IPS-11a (cell line): ENCODE data around the gene MILR1.
"Not testable (repeated sequence)": the region's sequence is repeated elsewhere in the genome, so short reads cannot be mapped to it uniquely, and the experiment has no call there.

Source experiments
- H3K4me3 ChIP-seq: one replicate; pipeline ENCODE4 v1.5.1; 2013; ENCODE audit warnings: low read depth, low read length, control low read depth

The MILR1 gene, protein sequence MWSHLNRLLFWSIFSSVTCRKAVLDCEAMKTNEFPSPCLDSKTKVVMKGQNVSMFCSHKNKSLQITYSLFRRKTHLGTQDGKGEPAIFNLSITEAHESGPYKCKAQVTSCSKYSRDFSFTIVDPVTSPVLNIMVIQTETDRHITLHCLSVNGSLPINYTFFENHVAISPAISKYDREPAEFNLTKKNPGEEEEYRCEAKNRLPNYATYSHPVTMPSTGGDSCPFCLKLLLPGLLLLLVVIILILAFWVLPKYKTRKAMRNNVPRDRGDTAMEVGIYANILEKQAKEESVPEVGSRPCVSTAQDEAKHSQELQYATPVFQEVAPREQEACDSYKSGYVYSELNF

DNA sequence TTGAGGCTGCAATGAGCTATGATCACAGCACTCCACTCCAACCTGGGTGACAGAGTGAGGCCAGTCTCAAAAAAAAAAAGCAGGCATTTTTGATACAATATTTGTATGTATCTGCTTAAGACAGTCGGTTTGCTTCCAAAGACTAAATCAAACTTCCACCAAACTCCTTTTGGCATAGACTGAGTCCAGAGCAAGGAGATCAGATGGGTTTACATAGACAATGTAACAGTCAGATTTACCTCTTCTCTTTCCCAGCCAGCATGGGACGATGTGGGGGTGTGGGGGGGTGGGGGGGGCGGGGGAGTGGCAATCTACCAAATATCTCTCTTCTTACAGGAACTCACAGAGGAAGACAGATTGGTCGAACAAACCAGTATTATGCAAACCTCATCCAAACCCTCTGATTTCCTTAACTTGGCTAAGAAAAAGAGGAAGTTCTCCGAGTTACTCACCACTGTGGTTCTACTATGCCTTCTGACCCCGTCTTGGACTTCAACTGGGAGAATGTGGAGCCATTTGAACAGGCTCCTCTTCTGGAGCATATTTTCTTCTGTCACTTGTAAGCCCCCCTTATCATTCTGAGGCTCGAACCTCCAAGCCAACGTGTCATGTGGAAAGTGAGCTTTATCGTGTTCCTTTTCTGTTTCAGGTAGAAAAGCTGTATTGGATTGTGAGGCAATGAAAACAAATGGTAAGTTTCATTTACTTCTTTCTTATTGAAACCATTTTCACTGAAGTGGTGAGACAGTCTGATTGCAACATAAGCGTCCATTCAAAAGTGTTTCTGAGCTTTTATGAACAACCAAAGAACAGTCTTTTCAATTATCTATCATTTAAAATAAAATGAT lies at the start of gene MILR1:
MILR1 (plus strand) TSS at position 451 of the 848 bp plus-strand sequence; CDS start at position 505, 54 bp downstream.
- no peak within 1 kb of the TSS for H3K4me3 ChIP-seq

DNA sequence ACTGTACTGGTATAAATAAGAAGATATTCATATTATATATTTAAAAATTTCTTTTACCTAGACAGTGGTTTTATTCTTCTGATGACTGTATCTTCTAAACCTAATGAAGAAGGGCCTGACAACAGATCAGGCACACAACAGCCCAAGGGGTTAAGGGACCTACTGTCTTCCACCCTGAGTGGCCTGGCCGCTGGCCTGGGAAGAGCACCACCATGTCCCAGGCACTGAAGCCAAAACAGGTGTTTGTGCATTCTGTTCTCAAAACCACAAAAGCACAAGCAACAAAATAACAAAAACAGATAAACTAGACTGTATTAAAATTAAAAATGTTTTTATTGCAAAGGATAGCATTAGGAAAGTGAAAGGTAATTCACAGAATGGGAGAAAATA lies 49.2 kb upstream of the MILR1 start:
- H3K4me3 ChIP-seq, result no peak overlapping the region

DNA sequence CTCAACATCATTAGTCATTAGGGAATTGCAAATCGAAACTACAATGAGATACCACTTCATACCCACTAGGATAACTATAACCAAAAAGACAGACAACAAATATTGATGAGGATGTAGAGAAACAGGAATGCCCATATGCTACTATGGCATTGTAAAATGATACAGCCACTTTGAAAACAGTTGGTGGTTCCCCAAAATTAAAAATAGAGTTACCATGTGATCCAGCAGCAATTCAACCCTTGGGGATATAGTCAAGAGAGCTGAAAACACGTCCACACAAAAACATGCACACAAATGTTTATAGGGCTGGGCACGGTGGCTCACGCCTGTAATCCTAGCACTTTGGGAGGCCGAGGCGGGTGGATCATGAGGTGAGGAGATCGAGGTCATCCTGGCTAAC lies 48.3 kb upstream of the MILR1 start:
- H3K4me3 ChIP-seq, result no peak overlapping the region

DNA sequence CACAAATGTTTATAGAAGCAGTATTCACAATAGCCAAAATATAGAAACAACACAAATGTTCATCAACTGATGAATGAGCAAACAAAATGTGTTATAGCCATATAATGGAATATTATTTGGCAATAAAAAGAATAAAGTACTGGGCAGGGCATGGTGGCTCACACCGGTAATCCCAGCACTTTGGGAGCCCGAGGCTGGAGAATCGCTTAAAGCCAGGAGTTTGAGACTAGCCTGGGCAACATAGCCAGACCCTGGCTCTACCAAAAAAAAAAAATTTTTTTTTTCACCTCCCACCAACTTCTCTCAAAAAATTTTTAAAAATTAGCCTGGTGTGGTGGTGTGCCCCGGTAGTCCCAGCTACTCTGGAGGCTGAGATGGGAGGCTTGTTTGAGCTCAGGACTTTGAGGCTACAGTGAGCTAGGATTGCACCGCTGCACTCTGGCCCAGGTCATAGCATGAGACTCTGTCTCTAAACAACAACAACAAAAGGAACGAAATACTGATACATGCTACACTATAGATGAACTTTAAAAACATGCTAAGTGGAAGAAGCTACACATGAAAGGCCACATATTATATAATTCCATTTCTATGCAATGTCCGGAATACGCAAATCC lies 47.6 kb upstream of the MILR1 start:
- no peak overlapping the region for H3K4me3 ChIP-seq

DNA sequence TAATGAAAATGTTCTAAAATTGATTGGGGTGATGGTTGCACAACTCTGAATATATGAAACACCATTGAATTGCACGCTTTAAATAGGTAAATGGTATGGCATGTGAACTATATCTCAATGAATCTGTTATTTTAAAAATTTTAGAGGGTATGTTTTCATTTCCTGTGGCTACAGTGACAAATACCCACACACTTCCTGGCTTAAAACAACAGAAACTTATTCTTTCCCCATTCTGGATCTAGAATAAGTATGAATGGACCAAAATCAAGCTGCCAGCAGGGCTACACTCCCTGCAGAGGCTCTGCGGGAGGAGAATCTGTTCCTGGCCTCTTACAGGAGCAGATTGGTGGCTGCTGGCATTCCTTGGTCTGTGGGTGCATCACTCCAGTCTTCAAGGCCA lies 47.0 kb upstream of the MILR1 start:
- no peak overlapping the region for H3K4me3 ChIP-seq

DNA sequence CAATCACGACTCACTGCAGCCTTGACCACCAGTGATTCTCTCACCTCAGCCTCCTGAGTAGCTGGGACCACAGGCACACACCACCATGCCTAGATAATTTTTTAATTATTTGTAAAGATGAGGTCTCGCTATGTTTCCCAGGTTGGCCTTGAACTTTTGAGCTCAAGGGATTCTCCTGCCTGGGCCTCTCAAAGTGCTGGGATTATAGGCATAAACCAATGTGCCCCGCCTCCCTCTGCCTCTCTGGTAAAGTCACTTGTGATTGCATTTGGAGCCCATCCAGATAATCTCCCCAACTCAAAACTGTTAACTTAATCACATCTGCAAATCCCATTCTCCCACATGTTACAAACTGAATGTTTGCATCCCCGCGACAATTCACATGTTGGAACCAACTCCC lies 46.4 kb upstream of the MILR1 start:
- H3K4me3 ChIP-seq, result no peak overlapping the region

DNA sequence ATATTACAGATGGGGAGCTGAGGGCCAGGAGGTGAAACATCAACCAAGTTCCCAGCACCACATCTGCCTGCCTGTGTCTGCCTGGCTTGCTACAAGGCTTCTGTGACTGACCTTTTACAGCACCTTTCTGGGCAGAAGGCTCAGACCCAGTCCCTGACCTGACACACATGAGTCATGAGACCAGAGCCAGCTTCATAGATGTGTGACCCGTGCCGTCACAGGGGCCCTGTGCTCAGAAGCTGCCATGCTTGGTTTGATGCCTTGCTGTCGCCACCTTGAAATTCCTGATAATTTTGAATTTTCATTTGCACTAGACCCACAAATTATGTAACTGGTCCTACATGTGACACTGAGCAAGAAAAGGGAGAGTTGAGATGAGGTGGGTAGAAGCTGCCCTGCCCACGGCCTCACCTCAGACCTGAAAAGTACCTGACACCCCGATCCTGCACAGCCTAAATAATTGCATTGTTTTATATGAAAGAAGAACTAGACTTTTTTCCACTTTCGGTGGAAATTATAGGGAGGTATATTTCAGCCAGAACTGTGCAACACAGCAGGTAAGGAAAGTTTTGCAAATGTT lies 44.9 kb upstream of the MILR1 start:
- no peak overlapping the region for H3K4me3 ChIP-seq

DNA sequence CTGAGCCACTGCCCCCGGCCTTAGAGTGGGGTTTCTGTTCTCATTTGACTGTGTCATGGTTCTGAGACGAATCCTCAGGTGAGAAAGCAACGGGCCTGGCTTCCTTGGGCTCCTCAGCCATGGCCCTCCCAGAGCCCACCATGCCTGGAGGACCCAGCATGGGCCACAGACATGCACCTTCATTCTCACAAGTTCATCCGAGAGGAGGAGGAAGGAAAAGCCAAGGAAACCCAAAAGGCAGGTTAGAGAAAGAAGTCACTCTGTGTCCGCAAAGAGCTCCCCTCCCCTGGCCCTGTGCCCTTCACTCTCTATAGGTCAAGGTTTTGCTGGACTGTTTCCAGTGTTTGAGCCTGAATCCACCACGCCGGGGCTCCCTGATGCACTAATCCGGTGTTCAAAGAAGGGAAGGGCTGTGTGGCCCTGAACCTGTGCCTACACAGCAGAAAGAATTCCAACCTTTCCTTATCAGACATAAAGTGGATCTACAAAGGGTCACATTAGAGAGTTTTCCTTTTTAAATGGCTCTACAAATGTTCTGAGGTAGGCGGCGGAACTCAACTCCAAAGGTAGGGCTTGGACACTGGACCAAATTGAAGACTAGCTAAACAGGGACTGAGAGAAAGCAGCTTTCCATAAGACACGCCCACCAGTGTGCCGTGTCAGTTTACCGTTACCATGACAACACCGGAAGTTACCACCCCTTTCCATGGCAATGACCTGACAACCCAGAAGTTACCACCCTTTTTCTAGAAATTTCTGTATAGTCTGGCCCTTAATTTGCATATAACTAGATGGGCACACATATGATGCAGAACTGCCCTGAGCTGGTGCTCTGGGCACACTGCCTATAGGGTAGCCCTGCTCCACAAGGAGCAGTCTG lies 42.4 kb upstream of the MILR1 start:
- H3K4me3 ChIP-seq, result no peak overlapping the region

DNA sequence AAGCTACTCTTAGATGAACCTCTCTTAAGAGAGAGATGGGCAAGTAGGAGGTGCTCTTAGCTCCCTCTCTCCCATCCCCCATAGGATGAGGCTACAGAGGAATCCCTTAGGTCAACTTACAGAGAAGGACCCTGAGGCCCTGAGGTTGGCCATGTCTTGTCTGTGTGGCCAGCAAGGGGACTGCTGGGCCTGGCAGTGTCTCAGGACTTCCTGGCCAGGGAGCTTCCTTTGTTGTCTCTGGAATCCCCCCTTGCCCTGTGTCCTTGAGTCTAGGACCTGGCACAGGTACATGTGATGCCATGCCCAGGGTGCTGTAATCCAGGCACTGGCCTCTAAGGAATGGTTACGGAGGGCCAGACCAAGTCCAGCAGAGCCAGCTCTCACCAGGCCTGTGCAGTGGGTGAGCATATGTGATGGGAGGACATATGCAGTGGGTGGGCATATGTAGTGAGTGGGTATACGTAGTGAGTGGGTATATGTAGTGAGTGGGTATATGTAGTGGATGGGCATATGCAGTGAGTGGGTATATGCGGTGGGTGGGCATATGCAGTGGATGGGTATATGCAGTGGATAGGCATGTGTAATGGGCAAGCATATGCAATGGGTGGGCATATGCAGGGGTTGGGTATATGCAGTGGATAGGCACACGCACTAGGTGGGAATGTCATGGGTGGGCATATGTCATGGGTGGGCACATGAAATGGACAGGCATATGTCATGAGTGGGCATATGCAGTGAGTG lies 38.0 kb upstream of the MILR1 start:
- no peak overlapping the region for H3K4me3 ChIP-seq

DNA sequence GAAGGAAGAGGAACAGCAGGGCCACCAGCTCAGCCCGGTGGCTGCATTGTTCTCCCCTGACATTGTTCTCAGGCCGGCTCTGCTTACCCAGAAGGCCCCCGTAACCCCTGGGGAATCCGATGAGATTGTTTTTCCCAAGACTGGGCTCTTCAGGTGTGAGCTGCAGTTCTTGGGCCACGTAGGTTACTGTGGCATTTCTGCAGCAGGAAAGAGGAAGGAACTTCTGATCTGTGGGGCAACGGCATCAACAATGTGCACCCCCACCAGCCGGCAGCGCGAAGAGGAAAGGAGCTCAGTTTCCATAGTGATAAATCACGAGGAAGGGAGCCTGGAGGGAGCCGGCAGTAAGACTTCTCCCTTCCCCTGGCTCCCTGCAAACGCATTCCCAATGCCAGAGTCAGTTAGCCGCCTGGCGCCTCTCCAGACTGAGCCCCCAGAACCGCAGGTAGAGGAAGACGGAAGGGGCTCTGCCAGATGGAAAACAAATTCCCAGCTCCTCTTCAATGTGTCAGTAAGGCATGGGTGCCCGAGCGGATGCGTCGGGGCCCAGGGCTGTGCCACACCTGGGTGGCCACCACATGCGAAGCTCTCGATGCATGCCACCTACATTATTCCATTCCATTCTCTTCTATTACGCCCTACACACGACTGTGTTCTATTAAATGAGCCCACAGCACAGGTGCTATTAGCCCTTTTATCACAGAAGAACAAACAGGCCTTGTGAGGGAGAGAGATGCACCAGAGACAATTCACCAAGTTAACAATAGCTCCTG lies 36.7 kb upstream of the MILR1 start:
- no peak overlapping the region for H3K4me3 ChIP-seq

DNA sequence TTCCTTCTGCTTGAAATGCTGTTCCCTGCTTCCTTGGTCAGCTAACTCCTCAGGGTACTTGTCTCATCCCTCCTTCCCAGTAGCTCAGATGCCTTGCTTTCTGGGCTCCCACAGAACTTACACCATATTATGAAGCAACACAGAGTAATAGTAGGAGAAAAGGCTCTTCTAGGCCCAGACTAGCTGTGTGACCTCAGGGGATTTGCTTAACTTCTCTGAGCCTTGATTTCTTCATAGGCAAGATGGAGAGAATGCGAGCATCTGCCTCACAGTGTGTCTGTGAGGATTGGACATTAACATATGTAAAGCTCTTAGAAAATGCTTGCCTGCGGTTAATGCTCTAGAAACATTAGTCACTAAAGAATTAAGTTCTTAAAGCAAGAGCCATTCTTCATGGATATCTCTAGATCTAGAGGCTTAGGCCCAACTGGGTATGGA lies 36.0 kb upstream of the MILR1 start:
- H3K4me3 ChIP-seq, result no peak overlapping the region

DNA sequence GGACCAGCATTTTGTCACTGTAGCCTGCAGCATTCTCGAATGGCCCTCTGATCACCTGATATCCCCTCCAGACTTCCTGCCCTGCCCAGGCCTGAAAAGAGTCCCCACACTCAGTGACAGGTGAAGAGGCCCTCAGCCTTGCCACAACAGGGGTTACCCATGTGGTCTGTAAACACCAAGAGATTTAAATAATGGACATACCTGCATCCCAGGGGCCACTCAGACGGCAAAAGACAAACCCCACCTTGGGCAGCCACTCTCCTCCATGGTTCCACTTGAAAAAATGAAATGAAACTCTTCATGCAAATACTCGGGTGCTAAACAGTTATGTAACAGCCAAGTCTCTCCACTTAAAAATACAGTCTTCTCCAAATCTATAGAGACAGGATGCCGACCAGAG lies 35.4 kb upstream of the MILR1 start:
- H3K4me3 ChIP-seq, result no peak overlapping the region

DNA sequence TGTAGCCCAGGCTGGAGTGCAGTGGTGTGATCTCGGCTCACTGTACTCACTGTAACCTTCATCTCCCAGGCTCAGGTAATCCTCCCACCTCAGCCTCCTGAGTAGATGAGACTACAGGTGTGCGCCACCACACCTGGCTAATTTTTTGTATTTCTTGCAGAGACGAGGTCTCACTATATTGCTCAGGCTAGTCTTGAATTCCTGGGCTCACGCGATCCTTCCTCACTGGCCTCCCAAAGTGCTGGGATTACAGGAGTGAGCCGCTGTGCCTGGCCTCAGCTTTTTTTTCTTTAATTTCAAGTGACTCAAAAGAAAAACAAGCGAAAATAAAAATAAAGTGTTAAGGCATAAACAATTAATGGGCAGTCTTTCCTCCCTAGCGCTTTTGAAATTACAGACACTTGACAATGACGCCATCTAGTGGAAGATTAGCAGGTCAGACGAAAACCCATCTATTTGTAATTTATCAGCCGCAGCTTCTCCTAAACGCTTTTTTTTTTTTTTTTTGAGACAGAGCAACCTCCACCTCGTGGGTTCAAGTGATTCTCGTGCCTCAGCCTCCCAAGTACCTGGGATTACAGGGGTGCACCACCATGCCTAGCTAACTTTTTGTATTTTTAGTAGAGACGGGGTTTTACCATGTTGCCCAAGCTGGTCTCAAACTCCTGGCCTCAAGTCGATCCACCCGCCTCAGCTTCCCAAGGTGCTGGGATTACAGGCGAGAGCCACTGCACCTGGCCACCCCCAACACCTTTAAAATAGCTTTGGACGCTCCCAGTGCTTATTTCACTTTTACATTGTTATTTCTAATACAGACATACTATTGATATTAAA lies 30.2 kb upstream of the MILR1 start:
- H3K4me3 ChIP-seq, result no peak overlapping the region

DNA sequence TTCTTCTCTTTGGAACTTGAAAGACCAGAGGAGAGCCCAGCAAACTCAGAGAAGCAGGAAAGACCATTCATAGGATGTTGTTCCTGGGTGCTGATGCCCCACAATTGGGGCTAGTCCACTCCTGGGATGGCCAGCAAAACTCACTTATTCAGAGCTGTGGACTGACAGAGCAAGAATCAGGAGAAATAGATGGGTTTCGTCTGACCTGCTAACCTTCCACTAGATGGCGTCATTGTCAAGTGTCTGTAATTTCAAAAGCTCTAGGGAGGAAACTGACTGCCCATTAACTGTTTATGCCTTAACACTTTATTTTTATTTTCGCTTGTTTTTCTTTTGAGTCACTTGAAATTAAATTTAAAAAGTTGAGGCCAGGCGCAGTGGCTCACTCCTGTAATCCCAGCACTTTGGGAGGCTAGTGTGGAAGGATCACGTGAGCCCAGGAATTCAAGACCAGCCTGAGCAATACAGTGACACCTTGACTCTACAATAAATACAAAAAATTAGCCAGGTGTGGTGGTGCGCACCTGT lies 28.7 kb upstream of the MILR1 start:
- no peak overlapping the region for H3K4me3 ChIP-seq

DNA sequence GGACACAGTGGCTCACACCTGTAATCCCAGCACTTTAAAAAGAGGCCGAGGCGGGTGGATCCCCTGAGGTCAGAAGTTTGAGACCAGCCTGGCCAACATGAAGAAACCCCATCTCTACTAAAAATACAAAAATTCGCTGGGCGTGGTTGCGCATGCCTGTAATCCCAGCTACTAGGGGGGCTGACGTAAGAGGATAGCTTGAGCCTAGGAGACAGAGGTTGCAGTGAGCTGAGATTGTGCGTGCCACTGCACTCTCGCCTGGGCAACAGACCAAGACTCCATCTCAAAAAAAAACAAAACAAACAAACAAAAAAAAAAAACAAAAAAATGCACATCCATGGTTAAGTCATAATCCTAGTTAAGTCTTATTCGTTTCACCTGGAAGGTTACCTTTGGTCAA lies 26.8 kb upstream of the MILR1 start:
- H3K4me3 ChIP-seq, result not testable (repeated sequence)

DNA sequence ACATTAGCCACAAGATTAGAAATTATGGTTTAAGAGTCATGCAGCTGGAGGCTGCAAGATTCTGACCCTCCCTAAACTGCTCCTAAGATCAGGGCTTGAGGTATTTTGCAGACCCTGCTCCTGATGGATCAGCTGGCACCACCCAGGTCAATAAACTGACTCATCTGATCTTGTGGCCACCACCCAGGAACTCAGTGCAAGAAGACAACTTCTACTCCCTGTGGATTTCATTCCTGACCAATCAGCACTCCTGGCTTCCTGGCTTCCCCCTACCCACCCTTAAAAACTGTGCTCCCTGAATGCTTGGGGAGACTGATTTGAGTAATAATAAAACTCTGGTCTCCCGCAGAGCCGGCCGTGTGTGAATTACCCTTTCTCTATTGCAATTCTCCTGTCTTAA lies 25.0 kb upstream of the MILR1 start:
- H3K4me3 ChIP-seq, result no peak overlapping the region

DNA sequence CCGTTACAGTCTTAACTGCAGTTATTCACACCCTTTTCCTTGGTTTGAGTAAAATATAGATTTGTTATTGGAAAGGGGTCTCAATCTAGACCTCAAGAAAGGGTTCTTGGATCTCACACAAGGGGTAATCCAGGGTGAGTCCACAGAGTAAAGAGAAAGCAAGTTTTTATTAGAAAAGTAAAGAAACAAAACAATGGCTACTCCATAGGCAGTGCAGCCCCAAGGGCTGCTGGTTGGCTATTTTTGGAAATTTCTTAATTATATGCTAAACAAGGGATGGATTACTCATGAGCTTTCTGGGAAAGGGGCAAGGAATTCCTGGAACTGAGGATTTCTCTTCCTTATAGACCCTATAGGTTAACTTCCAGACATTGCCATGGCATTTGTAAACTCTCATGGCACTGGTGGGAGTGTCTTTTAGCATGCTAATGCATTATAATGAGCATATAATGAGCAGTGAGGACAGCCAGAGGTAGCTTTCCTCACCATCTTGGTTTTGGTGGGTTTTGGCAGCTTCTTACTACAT lies 24.5 kb upstream of the MILR1 start:
- H3K4me3 ChIP-seq, result no peak overlapping the region

DNA sequence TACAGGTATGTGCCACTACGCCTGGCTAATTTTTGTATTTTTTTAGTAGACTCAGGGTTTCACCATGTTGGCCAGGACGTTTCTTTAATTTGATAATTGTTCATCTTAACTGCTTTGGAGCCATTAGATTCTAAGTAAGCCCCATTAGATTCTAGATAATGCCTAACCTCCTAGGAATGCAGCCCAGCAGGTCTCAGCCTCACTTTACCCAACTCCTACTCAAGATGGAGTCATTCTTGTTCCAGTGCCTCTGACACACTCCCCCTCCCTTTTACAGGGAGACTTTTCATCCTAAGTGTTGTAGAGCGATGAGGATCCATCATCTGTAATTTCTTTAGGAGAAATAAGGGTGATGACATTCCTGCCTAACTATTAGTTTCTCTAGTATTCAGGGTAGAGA lies 23.7 kb upstream of the MILR1 start:
- H3K4me3 ChIP-seq, result no peak overlapping the region
